ENCODE data around the gene MFSD6. TPM values are rescaled to one million over a fixed set of nuclear protein-coding genes. Genes with fewer than 3 reads are reported as not detected.
A peak's percentile ranks its signal among the peaks of the same experiment; 100 is the strongest.
"Not testable (repeated sequence)": the region's sequence is repeated elsewhere in the genome, so short reads cannot be mapped to it uniquely, and the experiment has no call there.

The MFSD6 gene
- total and polyA plus RNA-seq, 5 donors from 2014 or later: 24.0 to 67.1 (median 29.2) TPM

DNA sequence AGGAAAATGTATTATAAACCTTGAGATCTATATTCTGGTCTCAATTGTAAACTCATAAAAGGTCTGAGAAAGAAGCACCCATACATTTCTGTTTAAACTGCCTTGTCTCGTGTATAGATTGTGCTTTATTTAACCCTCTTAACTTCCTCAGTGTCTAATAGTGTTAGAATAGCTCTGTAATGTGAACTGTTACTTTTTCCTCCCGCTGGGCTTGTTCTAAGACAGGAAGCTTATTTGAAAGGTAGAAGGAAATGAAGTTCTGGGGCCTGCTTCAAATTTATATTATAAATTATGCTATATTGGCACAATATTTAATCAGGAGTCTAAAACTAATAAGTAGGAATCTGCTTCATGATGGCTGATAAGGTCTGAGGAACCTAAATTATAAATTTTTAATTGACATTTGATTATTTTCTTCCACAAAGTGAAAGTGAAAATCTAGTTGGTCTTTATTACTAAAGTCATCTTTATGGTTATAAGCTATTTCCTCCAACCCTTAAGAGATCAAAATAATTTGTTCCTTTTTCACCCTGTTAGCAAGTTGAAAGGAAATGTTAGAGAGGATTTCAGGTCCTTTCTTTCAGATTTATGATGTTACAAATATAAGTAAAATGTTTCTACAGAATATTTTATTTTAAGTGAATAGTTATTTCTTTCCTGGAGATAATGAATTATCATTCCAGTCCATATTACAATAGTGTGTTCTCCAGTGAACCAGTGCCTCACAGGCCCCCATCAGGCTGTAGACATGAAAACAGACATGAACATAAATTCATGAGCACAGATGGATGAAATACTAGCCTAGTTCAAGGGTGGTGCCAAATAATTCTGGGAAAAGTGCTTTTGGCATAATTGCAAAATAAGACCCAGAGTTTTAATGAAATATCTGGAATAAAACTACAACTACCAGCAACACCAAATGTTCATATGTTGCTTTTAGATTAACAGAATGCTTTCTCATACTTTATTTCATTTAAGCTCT, 7.9 kb downstream of the MFSD6 start:
- no peaks in the 10 kb centered on the region for H3K9me3 ChIP-seq (ENCODE audit: control insufficient read depth in 2 of 2, low read length in 2 of 2)
- Mint-ChIP-seq H3K27me3 (no peaks in the 10 kb centered on the region), H3K4me1 (peaks cover 48 to 90% (median 84%) of the 10 kb centered on the region in 4 donors), H3K9me3 (no peaks in the 10 kb centered on the region), H3K36me3 (peaks cover 25% of the 10 kb centered on the region), H3K27ac (peak overlapping the region; percentile 59 to 96 (median 85)), H3K4me3 (peak overlapping the region; percentile 30 to 70 (median 66))
- DNase-seq (peak in 2 of 3 donors; percentile 14 to 64), ATAC-seq (ENCODE audit: low read depth in 2 of 2) (peak; percentile 62)
- H3K4me3 ChIP-seq (ENCODE audit: low read depth, low read length): peak overlapping the region; percentile 71
- peaks cover 2% of the 10 kb centered on the region for H3K36me3 ChIP-seq (ENCODE audit: control insufficient read depth, insufficient read depth, low read length)
- H3K27ac ChIP-seq (ENCODE audit: insufficient read depth, low read length, poor library complexity, severe bottlenecking): peak overlapping the region; percentile 81
- H3K27me3 ChIP-seq (ENCODE audit: control insufficient read depth, insufficient read depth, low read length): no peaks in the 10 kb centered on the region
- H3K4me1 ChIP-seq (ENCODE audit: control insufficient read depth, insufficient read depth, low read length, poor library complexity, severe bottlenecking): peaks cover 43% of the 10 kb centered on the region

GRCh38 chr2:190417045-190417842, 9.1 kb downstream of the MFSD6 start:
- Histone ChIP-seq H3K27ac (ENCODE audit: insufficient read depth, low read length, poor library complexity, severe bottlenecking) (peak overlapping the region; percentile 16), H3K4me3 (ENCODE audit: low read depth, low read length) (no peak overlapping the region), H3K27me3 (ENCODE audit: control insufficient read depth, insufficient read depth, low read length) (no peaks in the 10 kb centered on the region), H3K9me3 (ENCODE audit: control insufficient read depth in 2 of 2, low read length in 2 of 2) (no peaks in the 10 kb centered on the region), H3K4me1 (ENCODE audit: control insufficient read depth, insufficient read depth, low read length, poor library complexity, severe bottlenecking) (peaks cover 35% of the 10 kb centered on the region), H3K36me3 (ENCODE audit: control insufficient read depth, insufficient read depth, low read length) (peaks cover 2% of the 10 kb centered on the region)
- H3K4me1 Mint-ChIP-seq: peaks cover 41 to 90% (median 82%) of the 10 kb centered on the region in 4 donors
- peak overlapping the region; percentile 61 to 85 (median 76) for H3K27ac Mint-ChIP-seq
- no peaks in the 10 kb centered on the region for H3K27me3 Mint-ChIP-seq
- H3K9me3 Mint-ChIP-seq: no peaks in the 10 kb centered on the region
- no peak overlapping the region for H3K4me3 Mint-ChIP-seq
- DNase-seq: no peak
- ATAC-seq (ENCODE audit: low read depth in 2 of 2): no peak
- H3K36me3 Mint-ChIP-seq: peaks cover 17% of the 10 kb centered on the region

DNA sequence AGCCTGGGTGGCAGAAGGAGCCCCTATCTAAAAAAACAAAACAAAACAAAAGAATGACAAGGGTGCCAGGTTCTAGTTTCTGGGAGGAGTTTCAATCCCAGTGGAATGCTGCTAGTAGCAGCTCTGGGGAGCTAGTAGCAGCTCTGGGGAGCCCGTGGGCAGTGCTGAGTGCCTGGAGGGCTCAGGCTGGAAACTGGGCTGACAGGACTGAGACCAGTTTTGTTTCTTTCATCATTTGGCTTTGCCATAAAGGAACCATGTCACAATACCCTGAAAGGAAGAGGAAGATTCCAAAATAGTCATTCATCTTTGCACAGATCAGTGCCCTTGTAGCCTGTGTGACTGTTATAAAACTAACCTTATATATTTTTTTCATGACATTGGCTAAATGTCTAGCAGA, 10.6 kb downstream of the MFSD6 start:
- no peak overlapping the region for H3K4me3 ChIP-seq (ENCODE audit: low read depth, low read length)
- peaks cover 42 to 87% (median 76%) of the 10 kb centered on the region in 4 donors for H3K4me1 Mint-ChIP-seq
- peaks cover 35% of the 10 kb centered on the region for H3K4me1 ChIP-seq (ENCODE audit: control insufficient read depth, insufficient read depth, low read length, poor library complexity, severe bottlenecking)
- H3K9me3 ChIP-seq (ENCODE audit: control insufficient read depth in 2 of 2, low read length in 2 of 2): no peaks in the 10 kb centered on the region
- H3K27ac ChIP-seq (ENCODE audit: insufficient read depth, low read length, poor library complexity, severe bottlenecking): no peak overlapping the region
- DNase-seq (no peak), ATAC-seq (ENCODE audit: low read depth in 2 of 2) (no peak)
- H3K27me3 Mint-ChIP-seq: no peaks in the 10 kb centered on the region
- H3K4me3 Mint-ChIP-seq: no peak overlapping the region
- H3K36me3 Mint-ChIP-seq: peaks cover 20% of the 10 kb centered on the region
- peak overlapping the region; percentile 67 to 85 (median 80) for H3K27ac Mint-ChIP-seq
- H3K27me3 ChIP-seq (ENCODE audit: control insufficient read depth, insufficient read depth, low read length): no peaks in the 10 kb centered on the region
- H3K36me3 ChIP-seq (ENCODE audit: control insufficient read depth, insufficient read depth, low read length): peaks cover 2% of the 10 kb centered on the region
- H3K9me3 Mint-ChIP-seq: no peaks in the 10 kb centered on the region

DNA sequence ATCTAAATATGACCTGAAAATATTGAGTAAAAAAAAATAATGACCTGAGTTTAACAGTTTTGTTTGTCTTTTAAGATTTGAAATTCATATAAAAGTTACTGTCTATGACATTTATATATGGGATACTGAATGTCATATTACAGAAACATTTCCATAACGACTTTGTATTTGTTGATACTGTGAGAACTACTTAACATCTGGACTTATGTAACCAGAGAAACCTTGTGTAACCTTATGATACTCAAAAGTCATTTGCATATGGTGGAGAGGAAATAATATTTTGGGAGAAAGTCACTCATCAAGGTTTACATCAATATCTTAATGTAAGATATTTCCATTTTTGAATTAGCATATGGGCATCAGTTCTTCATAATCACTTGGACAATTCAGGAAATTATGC, 12.6 kb downstream of the MFSD6 start:
- no peaks in the 10 kb centered on the region for H3K27me3 Mint-ChIP-seq
- no peak for ATAC-seq (ENCODE audit: low read depth in 2 of 2)
- peaks cover 2% of the 10 kb centered on the region for H3K36me3 ChIP-seq (ENCODE audit: control insufficient read depth, insufficient read depth, low read length)
- H3K36me3 Mint-ChIP-seq: peaks cover 21% of the 10 kb centered on the region
- DNase-seq: no peak
- H3K4me3 ChIP-seq (ENCODE audit: low read depth, low read length): no peak overlapping the region
- no peaks in the 10 kb centered on the region for H3K27me3 ChIP-seq (ENCODE audit: control insufficient read depth, insufficient read depth, low read length)
- peak overlapping the region in 1 of 4 donors; percentile 63 for H3K4me3 Mint-ChIP-seq
- H3K27ac ChIP-seq (ENCODE audit: insufficient read depth, low read length, poor library complexity, severe bottlenecking): no peak overlapping the region
- no peaks in the 10 kb centered on the region for H3K9me3 Mint-ChIP-seq
- H3K27ac Mint-ChIP-seq: no peak overlapping the region
- H3K4me1 Mint-ChIP-seq: peaks cover 50 to 89% (median 81%) of the 10 kb centered on the region in 4 donors
- H3K9me3 ChIP-seq (ENCODE audit: control insufficient read depth in 2 of 2, low read length in 2 of 2): no peaks in the 10 kb centered on the region
- H3K4me1 ChIP-seq (ENCODE audit: control insufficient read depth, insufficient read depth, low read length, poor library complexity, severe bottlenecking): peaks cover 22% of the 10 kb centered on the region

DNA sequence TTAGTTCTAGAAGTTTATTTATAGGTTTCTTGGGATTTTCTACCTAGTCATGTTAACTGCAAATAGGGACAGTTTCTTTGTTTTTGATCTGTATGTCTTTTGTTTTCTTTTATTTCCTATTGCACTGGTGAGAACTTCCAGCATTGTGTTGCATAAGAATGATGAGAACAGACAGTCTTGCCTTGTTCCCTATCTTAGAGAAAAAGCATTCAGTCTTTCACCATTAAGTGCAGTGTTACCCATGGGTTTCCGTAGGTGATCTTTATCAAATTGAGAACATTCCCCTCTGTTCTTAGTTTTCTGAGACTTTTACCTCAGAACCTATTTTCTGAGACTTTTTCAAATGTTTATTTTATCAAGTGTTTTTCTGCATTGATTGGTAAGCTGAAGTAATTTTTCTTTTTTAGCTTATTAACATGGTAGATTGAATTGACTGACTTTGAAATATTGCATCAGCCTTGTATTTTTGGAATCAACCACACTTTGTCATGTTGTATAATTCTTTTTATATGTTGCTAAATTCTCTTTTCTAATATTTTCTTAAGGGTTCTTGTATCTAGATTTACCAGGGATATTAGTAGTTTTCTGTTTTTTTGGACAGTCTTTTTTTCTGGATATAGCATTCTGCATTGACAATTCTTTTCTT, 17.2 kb downstream of the MFSD6 start:
- H3K27ac ChIP-seq (ENCODE audit: insufficient read depth, low read length, poor library complexity, severe bottlenecking): no peak overlapping the region
- H3K4me1 Mint-ChIP-seq: peaks cover 45 to 76% (median 68%) of the 10 kb centered on the region in 4 donors
- peaks cover 0 to 4% (median 3%) of the 10 kb centered on the region in 7 donors for H3K9me3 Mint-ChIP-seq
- H3K4me3 ChIP-seq (ENCODE audit: low read depth, low read length): no peak overlapping the region
- H3K27me3 Mint-ChIP-seq: no peaks in the 10 kb centered on the region
- H3K9me3 ChIP-seq (ENCODE audit: control insufficient read depth in 2 of 2, low read length in 2 of 2): no peaks in the 10 kb centered on the region
- no peaks in the 10 kb centered on the region for H3K4me1 ChIP-seq (ENCODE audit: control insufficient read depth, insufficient read depth, low read length, poor library complexity, severe bottlenecking)
- H3K27me3 ChIP-seq (ENCODE audit: control insufficient read depth, insufficient read depth, low read length): no peaks in the 10 kb centered on the region
- H3K36me3 Mint-ChIP-seq: peaks cover 32% of the 10 kb centered on the region
- H3K27ac Mint-ChIP-seq: no peak overlapping the region
- DNase-seq: no peak
- H3K4me3 Mint-ChIP-seq: peak overlapping the region in 1 of 4 donors; percentile 13
- no peak for ATAC-seq (ENCODE audit: low read depth in 2 of 2)
- peaks cover 8% of the 10 kb centered on the region for H3K36me3 ChIP-seq (ENCODE audit: control insufficient read depth, insufficient read depth, low read length)

DNA sequence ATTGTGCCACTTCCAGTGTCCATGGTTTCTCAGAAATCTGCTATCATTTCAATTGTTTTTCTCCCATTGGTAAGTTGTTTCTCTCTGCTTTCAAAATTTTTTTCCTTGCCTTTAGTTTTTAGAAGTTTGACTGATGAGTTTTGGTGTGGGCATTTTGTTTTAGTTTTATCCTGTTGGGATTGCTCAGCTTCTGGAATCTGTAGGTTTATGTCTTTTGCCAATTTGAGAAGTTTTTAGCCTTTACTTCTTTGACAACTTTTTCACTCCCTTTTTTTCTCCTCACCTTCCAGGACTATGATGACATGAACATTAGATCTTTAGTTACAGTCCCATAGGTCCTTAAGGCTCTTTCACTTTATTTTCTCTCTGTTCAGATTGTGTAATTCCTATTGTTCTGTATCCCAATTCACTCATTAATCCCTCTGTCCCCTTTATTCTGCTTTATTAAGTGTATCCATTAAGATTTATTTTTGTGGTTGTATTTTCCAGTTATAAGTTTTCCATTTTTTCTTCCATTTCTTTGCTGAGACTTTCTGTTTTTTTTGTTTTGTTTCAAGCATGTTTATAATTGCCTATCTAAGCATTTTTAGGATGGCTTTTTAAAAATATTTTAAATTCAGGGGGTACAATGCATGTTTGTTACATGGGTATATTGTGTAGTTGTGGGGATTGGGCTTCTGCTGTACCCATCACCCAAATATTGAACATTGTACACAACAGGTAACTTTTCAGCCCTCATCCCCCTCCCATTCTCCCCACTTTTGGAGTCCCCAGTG, 17.9 kb downstream of the MFSD6 start:
- Mint-ChIP-seq H3K4me3 (no peak overlapping the region), H3K4me1 (peaks cover 38 to 69% (median 61%) of the 10 kb centered on the region in 4 donors), H3K27me3 (no peaks in the 10 kb centered on the region), H3K36me3 (peaks cover 30% of the 10 kb centered on the region), H3K9me3 (peaks cover 0 to 4% (median 3%) of the 10 kb centered on the region in 7 donors), H3K27ac (no peak overlapping the region)
- Histone ChIP-seq H3K27me3 (ENCODE audit: control insufficient read depth, insufficient read depth, low read length) (no peaks in the 10 kb centered on the region), H3K36me3 (ENCODE audit: control insufficient read depth, insufficient read depth, low read length) (peaks cover 8% of the 10 kb centered on the region), H3K4me1 (ENCODE audit: control insufficient read depth, insufficient read depth, low read length, poor library complexity, severe bottlenecking) (no peaks in the 10 kb centered on the region), H3K9me3 (ENCODE audit: control insufficient read depth in 2 of 2, low read length in 2 of 2) (no peaks in the 10 kb centered on the region), H3K4me3 (ENCODE audit: low read depth, low read length) (no peak overlapping the region), H3K27ac (ENCODE audit: insufficient read depth, low read length, poor library complexity, severe bottlenecking) (no peak overlapping the region)
- DNase-seq: no peak
- ATAC-seq (ENCODE audit: low read depth in 2 of 2): no peak

DNA sequence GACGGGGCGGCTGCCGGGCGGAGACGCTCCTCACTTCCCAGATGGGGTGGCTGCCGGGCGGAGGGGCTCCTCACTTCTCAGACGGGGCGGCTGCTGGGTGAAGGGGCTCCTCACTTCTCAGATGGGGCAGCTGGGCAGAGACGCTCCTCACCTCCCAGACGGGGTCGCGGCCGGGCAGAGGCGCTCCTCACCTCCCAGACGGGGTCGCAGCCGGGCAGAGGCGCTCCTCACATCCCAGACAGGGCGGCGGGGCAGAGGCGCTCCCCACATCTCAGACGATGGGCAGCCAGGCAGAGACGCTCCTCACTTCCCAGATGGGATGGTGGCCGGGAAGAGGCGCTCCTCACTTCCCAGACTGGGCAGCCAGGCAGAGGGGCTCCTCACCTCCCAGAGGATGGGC, 22.7 kb downstream of the MFSD6 start:
- peaks cover 45% of the 10 kb centered on the region for H3K36me3 Mint-ChIP-seq

More for the DNA sequence above, 22.7 kb downstream of the MFSD6 start:
- H3K27ac ChIP-seq (ENCODE audit: insufficient read depth, low read length, poor library complexity, severe bottlenecking); H3K9me3 Mint-ChIP-seq; H3K4me3 Mint-ChIP-seq; H3K4me3 ChIP-seq (ENCODE audit: low read depth, low read length); DNase-seq; H3K27ac Mint-ChIP-seq; H3K27me3 ChIP-seq (ENCODE audit: control insufficient read depth, insufficient read depth, low read length); H3K9me3 ChIP-seq (ENCODE audit: control insufficient read depth in 2 of 2, low read length in 2 of 2); H3K27me3 Mint-ChIP-seq; ATAC-seq (ENCODE audit: low read depth in 2 of 2): not testable (repeated sequence)
- peaks cover 19% of the 10 kb centered on the region for H3K4me1 ChIP-seq (ENCODE audit: control insufficient read depth, insufficient read depth, low read length, poor library complexity, severe bottlenecking)
- H3K36me3 ChIP-seq (ENCODE audit: control insufficient read depth, insufficient read depth, low read length): peaks cover 12% of the 10 kb centered on the region
- peaks cover 44 to 72% (median 58%) of the 10 kb centered on the region in 4 donors for H3K4me1 Mint-ChIP-seq

Measured in CD4-positive, CD25-positive, alpha-beta regulatory T cell (primary cell).